H1 (cell line): Measurements from ENCODE around the gene PSMC4.

Source experiments
- CTCF ChIP-seq, 3 experiments: IDR thresholded peaks; 1 replicate in 2 of 3; 2 replicates in 1 of 3; pipeline versions ENCODE4 v1.5.1 to v1.6.1; 2011; ENCODE audit warnings: low read length in 3 of 3, mild to moderate bottlenecking in 3 of 3, inconsistent platforms in 2 of 3, low read depth in 1 of 3, moderate library complexity in 1 of 3; ENCODE audit not compliant: insufficient read depth in 1 of 3; ENCODE audit errors: control extremely low read depth in 1 of 3
- EP300 ChIP-seq, 2 experiments: IDR thresholded peaks; 1 replicate in 1 of 2; 2 replicates in 1 of 2; pipeline ENCODE4 v1.6.1; 2011 to 2012; ENCODE audit warnings: low read depth in 2 of 2, low read length in 2 of 2, mild to moderate bottlenecking in 2 of 2, borderline replicate concordance in 1 of 2, inconsistent platforms in 1 of 2, moderate library complexity in 1 of 2
- GABPA ChIP-seq: IDR thresholded peaks from 2 replicates; pipeline ENCODE4 v1.6.1; 2011; ENCODE audit warnings: mild to moderate bottlenecking, low read length, moderate library complexity, borderline replicate concordance; ENCODE audit not compliant: insufficient read depth
- POLR2A ChIP-seq, 2 experiments: IDR thresholded peaks; 1 replicate in 1 of 2; 2 replicates in 1 of 2; pipeline ENCODE4 v1.6.1; 2011; ENCODE audit warnings: low read depth in 2 of 2, low read length in 2 of 2, mild to moderate bottlenecking in 2 of 2; ENCODE audit errors: control extremely low read depth in 1 of 2
- SIN3A ChIP-seq, 2 experiments: IDR thresholded peaks in 1 of 2; conservative IDR thresholded peaks in 1 of 2; 2 replicates each; pipeline ENCODE4 v1.6.1; 2011 to 2012; ENCODE audit warnings: low read length in 2 of 2, improper control_type of control experiment in 1 of 2, low read depth in 1 of 2, mild to moderate bottlenecking in 1 of 2
- TAF1 ChIP-seq: IDR thresholded peaks from 2 replicates; pipeline ENCODE4 v1.6.1; 2011; ENCODE audit warnings: mild to moderate bottlenecking, low read depth, low read length

GRCh38 chr19:40006273-40006691 is 35.3 kb downstream of the PSMC4 start:
- TF ChIP-seq CTCF (IDR thresholded peaks at IDR 0.05; ENCODE audit: control extremely low read depth in 1 of 3, insufficient read depth in 1 of 3, low read depth in 1 of 3, low read length in 3 of 3) (no peak), TAF1 (no peak), EP300 (IDR thresholded peaks at IDR 0.05; ENCODE audit: borderline replicate concordance in 1 of 2, low read depth in 2 of 2, low read length in 2 of 2) (no peak), POLR2A (IDR thresholded peaks at IDR 0.05; ENCODE audit: control extremely low read depth in 1 of 2, low read depth in 2 of 2, low read length in 2 of 2) (no peak), SIN3A (conservative IDR thresholded peaks at IDR 0.05 in 1 of 2, IDR thresholded peaks at IDR 0.05 in 1 of 2; ENCODE audit: low read depth in 1 of 2, low read length in 2 of 2) (no peak), GABPA (no peak)
